LNCaP clone FGC (cell line): ENCODE data around the gene FLYWCH1.

Source experiments
- DNase-seq: peaks from one replicate; pipeline ENCODE4 v3.0.0-alpha.2; 2011; ENCODE audit warnings: low read depth
- H3K4me3 ChIP-seq: 2 replicates; pipeline ENCODE4 v1.5.1; 2011; ENCODE audit warnings: mild to moderate bottlenecking, low read depth, low read length, control low read depth
- TF ChIP-seq, protein P1 (sequence below): IDR thresholded peaks from 2 replicates; pipeline ENCODE4 v1.5.1; 2012; ENCODE audit warnings: mild to moderate bottlenecking; ENCODE audit not compliant: control insufficient read depth, insufficient read depth; ENCODE audit errors: extremely low read depth

The FLYWCH1 gene

DNA sequence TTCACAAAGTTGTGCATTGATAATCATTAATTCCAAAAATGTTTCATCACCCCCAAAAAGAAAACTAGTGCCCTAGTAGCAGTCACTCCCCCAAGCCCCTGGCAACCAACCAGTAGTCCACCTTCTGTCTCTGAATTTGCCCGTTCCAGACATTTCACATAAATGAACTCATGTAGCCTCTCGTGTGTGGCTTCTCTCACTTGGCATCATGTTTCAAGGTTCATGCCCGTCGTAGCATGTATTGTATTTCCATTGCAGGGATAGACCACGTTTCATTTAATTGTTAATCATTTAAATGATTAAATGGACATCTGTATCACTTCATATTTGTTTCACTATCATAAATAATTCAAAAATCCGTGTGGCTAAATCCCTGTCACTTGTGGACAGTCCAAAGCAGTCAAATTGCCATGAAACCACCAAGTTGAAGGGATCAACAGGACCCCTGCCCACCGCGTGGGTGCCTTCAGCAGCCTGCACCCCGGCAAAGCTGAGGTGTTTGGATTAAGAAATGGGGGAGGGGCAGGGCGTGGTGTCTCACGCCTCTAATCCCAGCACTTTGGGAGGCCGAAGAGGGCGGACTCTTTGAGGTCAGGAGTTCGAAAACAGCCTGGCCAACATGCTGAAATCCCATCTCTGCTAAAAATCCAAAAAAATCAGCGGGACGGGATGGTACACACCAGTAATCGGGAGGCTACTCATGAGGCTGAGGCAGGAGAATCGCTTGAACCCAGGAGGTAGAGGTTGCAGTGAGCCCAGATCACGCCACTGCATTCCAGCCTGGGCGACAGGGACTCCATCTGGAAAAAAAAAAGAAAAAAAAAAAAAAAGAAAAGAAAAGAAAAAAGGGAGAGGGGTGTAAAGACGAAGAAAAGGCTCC lies 37.5 kb upstream of the FLYWCH1 start:
- DNase-seq, result no peak
- TF ChIP-seq, protein P1, sequence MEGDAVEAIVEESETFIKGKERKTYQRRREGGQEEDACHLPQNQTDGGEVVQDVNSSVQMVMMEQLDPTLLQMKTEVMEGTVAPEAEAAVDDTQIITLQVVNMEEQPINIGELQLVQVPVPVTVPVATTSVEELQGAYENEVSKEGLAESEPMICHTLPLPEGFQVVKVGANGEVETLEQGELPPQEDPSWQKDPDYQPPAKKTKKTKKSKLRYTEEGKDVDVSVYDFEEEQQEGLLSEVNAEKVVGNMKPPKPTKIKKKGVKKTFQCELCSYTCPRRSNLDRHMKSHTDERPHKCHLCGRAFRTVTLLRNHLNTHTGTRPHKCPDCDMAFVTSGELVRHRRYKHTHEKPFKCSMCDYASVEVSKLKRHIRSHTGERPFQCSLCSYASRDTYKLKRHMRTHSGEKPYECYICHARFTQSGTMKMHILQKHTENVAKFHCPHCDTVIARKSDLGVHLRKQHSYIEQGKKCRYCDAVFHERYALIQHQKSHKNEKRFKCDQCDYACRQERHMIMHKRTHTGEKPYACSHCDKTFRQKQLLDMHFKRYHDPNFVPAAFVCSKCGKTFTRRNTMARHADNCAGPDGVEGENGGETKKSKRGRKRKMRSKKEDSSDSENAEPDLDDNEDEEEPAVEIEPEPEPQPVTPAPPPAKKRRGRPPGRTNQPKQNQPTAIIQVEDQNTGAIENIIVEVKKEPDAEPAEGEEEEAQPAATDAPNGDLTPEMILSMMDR, result no peak
- H3K4me3 ChIP-seq, result peak overlapping the region; percentile 30; the same call in 1 of the 2 replicates

DNA sequence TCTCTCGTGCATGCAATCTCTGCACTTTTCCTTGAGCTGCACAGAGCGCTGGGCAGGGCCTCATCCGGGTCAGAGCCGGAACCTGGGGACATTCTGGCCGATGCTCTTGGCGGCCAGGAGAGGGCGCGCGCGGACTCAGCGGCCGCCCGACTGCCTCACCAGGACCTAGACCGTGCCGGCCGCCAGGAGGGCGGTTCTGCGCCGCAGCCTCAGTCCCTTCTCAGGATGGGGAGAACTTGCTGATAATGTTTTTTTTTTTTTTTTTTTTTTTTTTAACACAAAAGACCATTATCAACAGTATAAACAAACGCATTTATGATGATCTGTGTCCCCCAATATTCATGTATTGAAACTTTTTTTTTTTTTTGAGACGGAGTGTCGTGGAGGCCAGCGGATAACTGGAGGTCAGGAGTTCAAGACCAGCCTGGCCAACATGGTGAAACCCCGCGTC lies 36.8 kb upstream of the FLYWCH1 start:
- H3K4me3 ChIP-seq, result no peak overlapping the region; the same call in 1 of the 2 replicates
- TF ChIP-seq, protein P1, result peak; percentile 95
- peak; percentile 46 for DNase-seq

DNA sequence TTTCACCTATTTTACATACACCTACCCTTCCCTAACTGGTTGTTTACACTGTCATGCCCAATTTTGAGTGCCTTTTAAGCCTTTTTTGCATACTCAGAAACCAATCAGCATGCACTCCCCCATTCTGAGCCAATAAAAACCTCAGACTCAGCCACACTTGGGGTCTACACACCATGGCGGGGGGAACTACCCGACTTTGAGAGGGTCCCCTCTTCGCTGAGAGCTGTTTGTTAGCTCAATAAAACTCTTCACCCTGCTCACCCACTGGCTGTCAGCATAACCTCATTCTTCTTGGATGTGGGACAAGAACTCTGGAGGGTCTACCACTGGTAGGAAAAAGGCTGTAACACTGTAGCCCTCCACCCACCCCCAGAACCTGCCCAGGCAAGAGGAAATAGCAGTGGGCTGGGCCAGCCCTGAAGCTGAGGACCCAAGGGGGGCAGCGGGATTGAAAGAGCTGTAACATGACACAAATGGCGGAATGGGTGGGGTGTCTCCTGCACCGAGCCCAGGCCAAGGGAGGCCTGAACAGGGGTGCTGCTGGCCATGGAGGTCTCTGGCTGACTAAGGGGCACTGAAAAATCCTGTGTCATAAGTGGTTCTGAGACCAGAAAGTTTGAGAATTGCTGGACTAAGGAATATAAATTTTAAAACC lies 31.8 kb upstream of the FLYWCH1 start:
- TF ChIP-seq, protein P1, result no peak
- H3K4me3 ChIP-seq, result no peak overlapping the region
- DNase-seq, result no peak

DNA sequence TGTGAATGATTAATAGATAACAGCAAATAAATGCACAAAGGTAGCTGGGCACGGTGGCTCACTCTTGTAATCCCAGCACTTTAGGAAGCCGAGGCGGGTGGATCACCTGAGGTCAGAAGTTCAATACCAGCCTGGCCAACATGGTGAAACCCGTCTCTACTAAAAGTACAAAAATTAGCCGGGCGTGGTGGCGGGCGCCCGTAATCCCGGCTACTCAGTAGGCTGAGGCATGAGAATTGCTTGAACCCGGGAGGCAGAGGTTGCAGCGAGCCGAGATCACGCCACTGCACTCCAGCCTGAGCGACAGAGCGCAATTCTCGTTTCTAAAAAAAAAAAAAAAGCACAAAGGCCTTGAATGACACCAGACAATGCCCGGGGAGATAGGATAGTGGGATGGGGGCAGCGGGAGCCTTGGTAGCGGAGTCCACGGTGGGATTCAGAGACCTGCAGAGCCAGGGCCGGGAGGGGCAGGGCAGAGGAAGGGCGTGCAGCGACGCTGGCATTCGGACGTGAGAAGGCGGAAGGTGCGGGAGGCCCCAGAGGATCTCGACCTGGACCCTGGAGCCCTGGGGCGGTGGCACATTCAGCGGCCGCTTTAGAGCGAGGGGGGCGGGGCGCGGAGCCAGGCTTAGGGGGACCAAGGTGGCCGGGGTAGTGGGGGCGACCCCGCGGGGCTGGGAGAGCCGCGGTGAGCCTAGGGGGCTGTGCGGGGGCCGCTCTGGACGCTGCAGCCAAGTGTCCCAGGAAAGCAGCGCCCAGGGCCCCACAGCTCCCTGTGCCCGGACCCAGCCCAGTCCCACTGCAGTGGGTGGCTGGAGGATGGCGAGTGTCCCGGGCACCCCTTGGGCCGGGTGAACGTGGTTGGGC lies 29.7 kb upstream of the FLYWCH1 start:
- peak overlapping the region; percentile 73 for H3K4me3 ChIP-seq
- DNase-seq, result no peak
- TF ChIP-seq, protein P1, result no peak

DNA sequence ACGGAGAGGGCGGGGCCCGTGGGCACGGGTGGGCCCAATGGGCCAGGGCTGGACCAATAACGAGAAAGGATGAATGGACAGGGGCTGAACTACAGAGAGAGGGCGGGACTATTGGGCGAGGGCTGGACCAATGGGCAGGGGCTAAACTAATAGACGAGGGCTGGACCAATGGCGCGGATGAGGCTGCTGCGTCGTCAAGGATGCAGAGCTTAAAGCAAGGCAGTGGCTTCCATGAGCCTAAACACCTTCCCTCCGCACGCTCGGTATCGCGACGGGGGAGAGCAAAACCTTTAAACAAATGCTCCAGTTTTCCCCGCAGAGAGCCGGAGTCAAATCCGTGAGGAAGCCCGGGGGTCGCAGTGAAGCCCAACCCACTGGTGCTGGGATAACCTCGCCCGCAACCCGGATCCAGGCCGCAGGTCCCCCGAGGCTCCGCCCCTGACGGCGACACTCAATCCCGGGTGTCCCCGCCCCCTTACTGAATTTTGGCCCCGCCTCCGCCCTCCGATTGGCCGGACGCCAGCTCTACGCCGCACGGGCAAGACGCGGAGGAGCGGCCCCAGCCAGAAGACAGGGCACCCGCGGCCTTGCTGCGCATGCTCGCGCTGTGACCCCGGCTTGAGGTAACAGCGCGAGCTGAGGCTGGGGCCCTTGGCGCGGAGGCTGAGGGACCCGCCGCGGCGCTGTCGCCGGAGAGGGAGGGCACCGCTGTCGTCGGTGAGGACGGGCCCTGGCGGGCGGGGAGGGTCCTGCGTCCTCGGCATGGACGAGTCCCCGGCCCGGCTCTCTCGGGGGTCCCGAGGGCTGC lies 28.9 kb upstream of the FLYWCH1 start, which contains the start of gene FLYWCH2:
Gene FLYWCH2 (plus strand): TSS at position 566 of the 808 bp plus-strand sequence. CDS start 13,235 bp downstream, outside the sequence.
- H3K4me3 ChIP-seq, result peak within 1 kb of the TSS; percentile 73
- TF ChIP-seq, protein P1, result no peak
- peak; percentile 98 for DNase-seq
